Ovary (tissue), 3 donors: ENCODE data around the gene LIN9.

Experiments used
- POLR2A ChIP-seq: fragments of 450-650 bp; IDR thresholded peaks from one replicate; pipeline ENCODE4 v1.6.1; 2017; ENCODE audit warnings: antibody characterized with exemption, mild to moderate bottlenecking, moderate library complexity
- TF ChIP-seq, protein P1 (sequence below), 3 donors: fragments of 450-650 bp in 2 of 3; fragments of 200-600 bp in 1 of 3; IDR thresholded peaks; one replicate each; pipeline versions ENCODE4 v1.5.1 to v1.8.0; 2016 to 2022; ENCODE audit warnings: antibody characterized with exemption in 3 of 3, mild to moderate bottlenecking in 1 of 3
- donor health status: DM: no; HTN: no; CAD: no.

- TF ChIP-seq, protein P1, sequence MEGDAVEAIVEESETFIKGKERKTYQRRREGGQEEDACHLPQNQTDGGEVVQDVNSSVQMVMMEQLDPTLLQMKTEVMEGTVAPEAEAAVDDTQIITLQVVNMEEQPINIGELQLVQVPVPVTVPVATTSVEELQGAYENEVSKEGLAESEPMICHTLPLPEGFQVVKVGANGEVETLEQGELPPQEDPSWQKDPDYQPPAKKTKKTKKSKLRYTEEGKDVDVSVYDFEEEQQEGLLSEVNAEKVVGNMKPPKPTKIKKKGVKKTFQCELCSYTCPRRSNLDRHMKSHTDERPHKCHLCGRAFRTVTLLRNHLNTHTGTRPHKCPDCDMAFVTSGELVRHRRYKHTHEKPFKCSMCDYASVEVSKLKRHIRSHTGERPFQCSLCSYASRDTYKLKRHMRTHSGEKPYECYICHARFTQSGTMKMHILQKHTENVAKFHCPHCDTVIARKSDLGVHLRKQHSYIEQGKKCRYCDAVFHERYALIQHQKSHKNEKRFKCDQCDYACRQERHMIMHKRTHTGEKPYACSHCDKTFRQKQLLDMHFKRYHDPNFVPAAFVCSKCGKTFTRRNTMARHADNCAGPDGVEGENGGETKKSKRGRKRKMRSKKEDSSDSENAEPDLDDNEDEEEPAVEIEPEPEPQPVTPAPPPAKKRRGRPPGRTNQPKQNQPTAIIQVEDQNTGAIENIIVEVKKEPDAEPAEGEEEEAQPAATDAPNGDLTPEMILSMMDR (IDR thresholded peaks at IDR 0.05): no peak
- TF ChIP-seq POLR2A: no peak
Measured at GRCh38 chr1:226311376-226311775, 2.4 kb upstream of the LIN9 start.
